Body of pancreas (tissue), 4 donors: ENCODE results near the gene DENND2A.

Experiments
- POLR2A ChIP-seq, 3 donors: fragments of 450-650 bp; IDR thresholded peaks; one replicate each; pipeline ENCODE4 v1.6.1; 2016; ENCODE audit warnings: antibody characterized with exemption in 3 of 3, mild to moderate bottlenecking in 2 of 3
- TF ChIP-seq, protein P1 (sequence below), 7 experiments: fragments of 450-650 bp in 4 of 7; fragments of 200-600 bp in 3 of 7; sonication (generic) in 3 of 7; IDR thresholded peaks; one replicate each; pipeline ENCODE4 v1.5.1; 2016 to 2019; ENCODE audit warnings: antibody characterized with exemption in 7 of 7

GRCh38 chr7:140557069-140557468, 83.5 kb downstream of the DENND2A start:
- TF ChIP-seq, protein P1, sequence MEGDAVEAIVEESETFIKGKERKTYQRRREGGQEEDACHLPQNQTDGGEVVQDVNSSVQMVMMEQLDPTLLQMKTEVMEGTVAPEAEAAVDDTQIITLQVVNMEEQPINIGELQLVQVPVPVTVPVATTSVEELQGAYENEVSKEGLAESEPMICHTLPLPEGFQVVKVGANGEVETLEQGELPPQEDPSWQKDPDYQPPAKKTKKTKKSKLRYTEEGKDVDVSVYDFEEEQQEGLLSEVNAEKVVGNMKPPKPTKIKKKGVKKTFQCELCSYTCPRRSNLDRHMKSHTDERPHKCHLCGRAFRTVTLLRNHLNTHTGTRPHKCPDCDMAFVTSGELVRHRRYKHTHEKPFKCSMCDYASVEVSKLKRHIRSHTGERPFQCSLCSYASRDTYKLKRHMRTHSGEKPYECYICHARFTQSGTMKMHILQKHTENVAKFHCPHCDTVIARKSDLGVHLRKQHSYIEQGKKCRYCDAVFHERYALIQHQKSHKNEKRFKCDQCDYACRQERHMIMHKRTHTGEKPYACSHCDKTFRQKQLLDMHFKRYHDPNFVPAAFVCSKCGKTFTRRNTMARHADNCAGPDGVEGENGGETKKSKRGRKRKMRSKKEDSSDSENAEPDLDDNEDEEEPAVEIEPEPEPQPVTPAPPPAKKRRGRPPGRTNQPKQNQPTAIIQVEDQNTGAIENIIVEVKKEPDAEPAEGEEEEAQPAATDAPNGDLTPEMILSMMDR (IDR thresholded peaks at IDR 0.05), result no peak
- TF ChIP-seq POLR2A (IDR thresholded peaks at IDR 0.05), result no peak
